ENCODE data around the gene NR1I3. TPM values are rescaled to one million over a fixed set of nuclear protein-coding genes. Genes with fewer than 3 reads are reported as not detected.
"Not testable (repeated sequence)": the region's sequence is repeated elsewhere in the genome, so short reads cannot be mapped to it uniquely, and the experiment has no call there.

The NR1I3 gene
- total RNA-seq, 1 donor from 2014 or later, result not detected

DNA sequence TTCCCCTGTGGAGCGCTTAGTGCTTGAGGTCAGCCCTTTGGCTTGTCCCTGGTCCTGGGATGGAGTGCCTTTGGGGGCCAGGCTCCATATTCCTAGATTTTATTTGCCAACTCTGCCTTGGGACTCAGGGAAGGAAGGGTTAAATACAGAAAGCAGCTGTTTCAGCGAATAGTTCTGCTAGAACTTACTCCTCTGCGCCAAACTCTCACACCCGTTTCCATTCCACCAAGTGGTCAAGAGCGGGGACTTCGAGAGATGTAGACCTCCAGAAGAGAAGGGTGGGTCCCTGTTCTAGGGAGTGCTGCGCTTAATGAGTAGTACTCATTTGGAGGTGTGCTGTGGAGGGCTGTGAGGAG lies 12.8 kb downstream of the NR1I3 start:
- no peaks in the 10 kb centered on the region for H3K9me3 ChIP-seq (ENCODE audit: low read depth)
- Mint-ChIP-seq H3K36me3 (no peaks in the 10 kb centered on the region), H3K27ac (peak overlapping the region; percentile 50), H3K9me3 (no peaks in the 10 kb centered on the region), H3K4me3 (peak overlapping the region; percentile 99), H3K27me3 (ENCODE audit: insufficient read depth, low read depth) (peaks cover 5% of the 10 kb centered on the region), H3K4me1 (peaks cover 21% of the 10 kb centered on the region)
- no peaks in the 10 kb centered on the region for H4K20me1 ChIP-seq (ENCODE audit: low read depth)
- H3K4me2 ChIP-seq, result no peak overlapping the region
- no peak for DNase-seq (ENCODE audit: low spot score)
- TF ChIP-seq, protein P1, sequence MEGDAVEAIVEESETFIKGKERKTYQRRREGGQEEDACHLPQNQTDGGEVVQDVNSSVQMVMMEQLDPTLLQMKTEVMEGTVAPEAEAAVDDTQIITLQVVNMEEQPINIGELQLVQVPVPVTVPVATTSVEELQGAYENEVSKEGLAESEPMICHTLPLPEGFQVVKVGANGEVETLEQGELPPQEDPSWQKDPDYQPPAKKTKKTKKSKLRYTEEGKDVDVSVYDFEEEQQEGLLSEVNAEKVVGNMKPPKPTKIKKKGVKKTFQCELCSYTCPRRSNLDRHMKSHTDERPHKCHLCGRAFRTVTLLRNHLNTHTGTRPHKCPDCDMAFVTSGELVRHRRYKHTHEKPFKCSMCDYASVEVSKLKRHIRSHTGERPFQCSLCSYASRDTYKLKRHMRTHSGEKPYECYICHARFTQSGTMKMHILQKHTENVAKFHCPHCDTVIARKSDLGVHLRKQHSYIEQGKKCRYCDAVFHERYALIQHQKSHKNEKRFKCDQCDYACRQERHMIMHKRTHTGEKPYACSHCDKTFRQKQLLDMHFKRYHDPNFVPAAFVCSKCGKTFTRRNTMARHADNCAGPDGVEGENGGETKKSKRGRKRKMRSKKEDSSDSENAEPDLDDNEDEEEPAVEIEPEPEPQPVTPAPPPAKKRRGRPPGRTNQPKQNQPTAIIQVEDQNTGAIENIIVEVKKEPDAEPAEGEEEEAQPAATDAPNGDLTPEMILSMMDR (IDR thresholded peaks at IDR 0.05), result no peak
- TF ChIP-seq EZH2 (IDR thresholded peaks at IDR 0.05), result no peak
- TF ChIP-seq EZH2phosphoT487 (IDR thresholded peaks at IDR 0.05), result no peak
- H3K79me2 ChIP-seq (ENCODE audit: low read depth), result no peaks in the 10 kb centered on the region
- peaks cover 13% of the 10 kb centered on the region for H3F3A ChIP-seq (ENCODE audit: low read depth)
- H2AFZ ChIP-seq (replicated peaks), result peak overlapping the region; percentile 54
- H3K4me3 ChIP-seq, result no peak overlapping the region
- H3K27ac ChIP-seq, result no peak overlapping the region
- H3K9ac ChIP-seq, result no peak overlapping the region
- H3K27me3 ChIP-seq, result no peaks in the 10 kb centered on the region
- H3K36me3 ChIP-seq, result no peaks in the 10 kb centered on the region
- peaks cover 9% of the 10 kb centered on the region for H3K4me1 ChIP-seq

DNA sequence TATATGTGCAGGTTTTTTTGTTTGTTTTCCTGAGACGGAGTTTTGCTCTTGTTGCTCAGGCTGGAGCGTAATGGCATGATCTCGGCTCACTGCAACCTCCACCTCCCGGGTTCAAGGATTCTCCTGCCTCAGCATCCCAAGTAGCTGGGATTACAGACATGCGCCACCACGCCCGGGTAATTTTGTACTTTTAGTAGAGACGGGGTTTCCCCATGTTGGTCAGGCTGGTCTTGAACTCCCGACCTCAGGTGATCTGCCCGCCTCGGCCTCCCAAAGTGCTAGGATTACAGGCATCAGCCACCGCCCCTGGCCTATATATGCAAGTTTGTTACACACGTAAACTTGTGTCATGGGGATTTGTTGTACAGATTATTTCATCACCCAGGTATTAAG lies 13.3 kb downstream of the NR1I3 start:
- not testable (repeated sequence) for H3K79me2 ChIP-seq (ENCODE audit: low read depth); H3K4me3 ChIP-seq; H3K4me1 ChIP-seq; H3K9me3 Mint-ChIP-seq; DNase-seq (ENCODE audit: low spot score); H4K20me1 ChIP-seq (ENCODE audit: low read depth); H3K9me3 ChIP-seq (ENCODE audit: low read depth); H3K27me3 ChIP-seq; H3K27me3 Mint-ChIP-seq (ENCODE audit: insufficient read depth, low read depth); H3K36me3 Mint-ChIP-seq; H3K4me3 Mint-ChIP-seq; H3K9ac ChIP-seq; H2AFZ ChIP-seq (replicated peaks); H3K27ac Mint-ChIP-seq; H3K36me3 ChIP-seq; H3K27ac ChIP-seq; H3K4me2 ChIP-seq
- peaks cover 21% of the 10 kb centered on the region for H3K4me1 Mint-ChIP-seq
- peaks cover 13% of the 10 kb centered on the region for H3F3A ChIP-seq (ENCODE audit: low read depth)

DNA sequence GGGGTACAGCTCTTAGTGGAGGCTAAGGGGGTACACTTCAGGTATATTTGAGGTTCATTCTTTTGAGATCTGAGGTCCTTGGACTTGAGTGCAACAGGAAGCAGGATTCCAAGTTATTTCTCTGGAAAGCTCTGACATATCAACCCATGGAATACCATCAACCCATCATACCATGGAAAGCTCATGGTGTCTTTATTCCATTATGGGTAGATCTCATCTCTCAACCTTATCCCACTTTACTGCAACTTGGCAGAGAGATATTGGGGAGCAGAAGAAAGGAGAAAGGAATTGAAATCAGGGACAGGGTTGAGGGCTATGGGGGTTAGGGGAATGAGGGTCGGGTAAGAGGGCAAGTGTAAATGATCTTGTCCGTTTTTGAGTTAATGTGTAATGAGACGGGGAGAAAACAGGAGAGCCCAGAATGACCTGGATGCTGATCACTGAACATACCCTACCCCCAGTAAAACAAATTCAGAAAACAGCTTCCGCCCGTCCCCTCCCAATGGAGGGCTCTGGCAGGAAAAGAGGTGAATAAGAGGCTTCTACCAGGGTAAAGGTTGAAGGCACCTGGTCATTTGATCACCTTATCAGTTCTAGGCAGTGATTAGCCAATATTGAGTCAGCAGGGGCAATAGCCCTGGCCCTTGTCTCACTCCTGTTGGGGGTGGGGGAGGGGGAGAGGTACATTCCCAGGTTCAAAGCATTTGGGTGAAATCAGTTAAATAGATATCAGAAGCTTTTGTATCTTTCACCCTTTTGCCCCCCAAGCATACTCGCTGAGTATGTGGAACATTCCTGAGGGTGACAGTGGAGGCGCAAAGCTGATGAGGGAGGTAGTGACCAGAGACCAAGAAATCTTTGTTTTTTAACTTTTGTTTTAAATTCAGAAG lies 14.0 kb downstream of the NR1I3 start:
- H2AFZ ChIP-seq (replicated peaks), result no peak overlapping the region
- no peaks in the 10 kb centered on the region for H3K27me3 ChIP-seq
- no peak for DNase-seq (ENCODE audit: low spot score)
- Mint-ChIP-seq H3K4me3 (no peak overlapping the region), H3K27me3 (ENCODE audit: insufficient read depth, low read depth) (peaks cover 5% of the 10 kb centered on the region), H3K27ac (no peak overlapping the region), H3K4me1 (peaks cover 21% of the 10 kb centered on the region), H3K36me3 (no peaks in the 10 kb centered on the region), H3K9me3 (no peaks in the 10 kb centered on the region)
- H3K4me1 ChIP-seq, result peaks cover 9% of the 10 kb centered on the region
- no peak overlapping the region for H3K4me3 ChIP-seq
- no peak overlapping the region for H3K4me2 ChIP-seq
- no peak overlapping the region for H3K9ac ChIP-seq
- H4K20me1 ChIP-seq (ENCODE audit: low read depth), result no peaks in the 10 kb centered on the region
- no peaks in the 10 kb centered on the region for H3K36me3 ChIP-seq
- TF ChIP-seq EZH2phosphoT487 (IDR thresholded peaks at IDR 0.05) (no peak), EZH2 (IDR thresholded peaks at IDR 0.05) (no peak)
- TF ChIP-seq, protein P1 (IDR thresholded peaks at IDR 0.05), result no peak
- no peaks in the 10 kb centered on the region for H3K9me3 ChIP-seq (ENCODE audit: low read depth)
- H3K79me2 ChIP-seq (ENCODE audit: low read depth), result no peaks in the 10 kb centered on the region
- no peak overlapping the region for H3K27ac ChIP-seq
- peaks cover 13% of the 10 kb centered on the region for H3F3A ChIP-seq (ENCODE audit: low read depth)

Data from neural progenitor cell (in vitro differentiated cells).